NCI-H345 (cell line): ENCODE data around the gene CD19.
"Not testable (repeated sequence)": the region's sequence is repeated elsewhere in the genome, so short reads cannot be mapped to it uniquely, and the experiment has no call there.

Experiments
- DNase-seq: peaks from one replicate; lab custom pipeline; 2025; lab: John Stamatoyannopoulos, UW

CD19 gene

DNA sequence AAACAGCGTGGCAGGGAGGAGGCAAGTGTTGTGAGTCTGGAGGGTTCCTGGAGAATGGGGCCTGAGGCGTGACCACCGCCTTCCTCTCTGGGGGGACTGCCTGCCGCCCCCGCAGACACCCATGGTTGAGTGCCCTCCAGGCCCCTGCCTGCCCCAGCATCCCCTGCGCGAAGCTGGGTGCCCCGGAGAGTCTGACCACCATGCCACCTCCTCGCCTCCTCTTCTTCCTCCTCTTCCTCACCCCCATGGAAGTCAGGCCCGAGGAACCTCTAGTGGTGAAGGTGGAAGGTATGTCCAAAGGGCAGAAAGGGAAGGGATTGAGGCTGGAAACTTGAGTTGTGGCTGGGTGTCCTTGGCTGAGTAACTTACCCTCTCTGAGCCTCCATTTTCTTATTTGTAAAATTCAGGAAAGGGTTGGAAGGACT is at the start of gene CD19:
CD19 (plus strand) TSS at position 171 of the 425 bp plus-strand sequence; CDS start at position 201, 30 bp downstream.
- DNase-seq, result no peak

DNA sequence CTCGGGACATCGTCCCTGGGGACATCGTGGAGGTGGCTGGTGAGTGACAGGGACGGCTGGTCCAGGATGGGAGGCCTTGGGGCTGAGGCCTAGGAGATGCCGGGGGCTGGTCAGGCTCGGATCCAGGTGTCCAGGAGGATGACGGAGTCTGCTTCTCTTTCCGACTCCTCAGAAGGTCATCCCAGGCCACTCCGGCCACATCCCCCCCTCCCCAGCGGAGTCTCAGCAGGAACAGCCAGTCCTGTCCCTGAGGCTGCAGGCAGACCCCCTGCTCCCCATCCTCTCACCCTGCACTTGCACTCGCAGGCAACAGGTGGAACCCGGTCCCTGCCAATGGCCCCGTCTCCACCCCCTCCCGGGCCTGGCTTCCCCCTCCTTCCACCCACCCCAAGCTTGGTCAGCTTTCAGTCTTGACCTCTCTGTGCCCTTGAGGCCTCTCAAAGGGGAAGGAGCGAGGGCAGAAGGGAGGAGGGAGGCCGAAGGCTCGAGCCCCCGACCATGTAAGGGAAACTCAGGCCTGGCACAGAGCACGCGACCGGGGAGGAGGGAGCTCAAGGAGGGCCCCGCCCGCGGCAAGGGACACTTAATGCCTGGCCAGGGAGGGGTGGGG is 49.1 kb upstream of the CD19 start:
- DNase-seq, result no peak

DNA sequence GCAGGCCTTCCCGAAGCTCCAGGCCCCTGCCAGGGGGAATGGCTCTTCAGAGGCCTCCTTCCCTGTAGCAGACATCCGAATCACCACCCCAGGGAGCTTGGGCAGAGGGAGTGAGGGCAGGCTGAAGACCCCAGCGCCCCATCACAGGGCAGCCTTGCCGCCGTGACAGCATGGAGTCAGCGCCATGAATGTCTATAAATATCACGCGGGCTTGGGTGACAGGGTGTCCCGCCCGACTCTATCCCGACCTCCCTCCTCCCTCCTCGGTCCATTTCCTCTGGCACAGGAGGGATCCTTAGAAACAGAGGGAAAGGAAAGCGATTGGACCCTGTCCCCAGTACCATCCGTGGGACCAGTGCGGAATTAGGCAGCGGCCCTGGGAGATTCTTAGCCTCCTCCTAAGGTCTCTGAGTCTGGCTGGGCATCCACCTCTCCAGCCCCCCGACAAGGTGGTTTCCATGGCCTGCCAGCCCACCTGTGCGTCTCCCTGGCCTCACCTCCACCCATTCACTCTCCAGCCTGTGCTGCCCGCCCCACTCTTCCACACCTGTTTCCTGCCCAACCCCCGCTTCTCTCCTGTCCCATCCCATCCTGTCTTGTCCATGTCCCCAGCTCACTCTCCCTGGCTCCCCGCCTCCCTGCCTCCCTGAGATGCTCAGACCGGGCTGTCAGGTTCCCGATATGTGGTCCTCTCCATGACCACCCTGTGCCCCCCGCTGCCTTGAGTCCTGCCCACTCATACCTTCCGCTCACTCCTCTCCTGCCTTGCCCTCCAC is 48.4 kb upstream of the CD19 start:
- DNase-seq, result no peak

DNA sequence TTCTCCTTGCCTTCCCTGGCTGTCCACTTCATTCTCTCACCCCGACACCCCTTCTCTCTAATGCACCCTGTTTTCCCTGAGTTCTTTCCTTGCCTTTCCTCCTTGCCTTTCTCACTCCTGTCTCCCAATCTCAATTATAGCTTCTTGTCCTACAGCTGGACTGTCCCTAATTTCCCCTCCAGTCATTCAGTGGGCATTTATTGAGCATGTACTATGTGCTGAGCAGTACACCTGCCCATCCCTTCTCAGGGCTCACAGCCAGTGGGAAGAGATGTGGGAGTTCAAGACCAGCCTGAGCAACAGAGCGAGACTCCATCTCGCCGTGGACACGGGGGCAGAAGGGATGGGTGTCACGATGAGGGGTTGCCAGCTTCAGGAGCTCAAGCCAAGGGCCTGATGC is 47.7 kb upstream of the CD19 start:
- no peak for DNase-seq

DNA sequence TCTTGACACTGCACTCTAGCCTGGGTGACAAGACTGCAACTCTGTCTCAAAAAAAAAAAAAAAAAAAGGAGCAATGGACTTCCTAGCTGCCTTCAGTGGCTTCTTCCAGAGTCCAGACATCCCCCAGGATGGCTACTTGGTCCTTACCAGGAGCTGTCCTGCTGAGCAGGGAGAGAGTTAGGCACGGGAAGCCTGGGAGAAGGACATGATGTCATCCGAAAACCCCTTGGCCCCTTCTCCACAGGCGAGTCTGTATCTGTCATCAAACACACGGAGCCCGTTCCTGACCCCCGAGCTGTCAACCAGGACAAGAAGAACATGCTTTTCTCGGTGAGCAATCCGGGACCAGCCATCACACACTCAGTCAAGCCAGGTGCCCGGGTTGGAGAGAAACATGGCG is 44.8 kb upstream of the CD19 start:
- DNase-seq, result no peak

DNA sequence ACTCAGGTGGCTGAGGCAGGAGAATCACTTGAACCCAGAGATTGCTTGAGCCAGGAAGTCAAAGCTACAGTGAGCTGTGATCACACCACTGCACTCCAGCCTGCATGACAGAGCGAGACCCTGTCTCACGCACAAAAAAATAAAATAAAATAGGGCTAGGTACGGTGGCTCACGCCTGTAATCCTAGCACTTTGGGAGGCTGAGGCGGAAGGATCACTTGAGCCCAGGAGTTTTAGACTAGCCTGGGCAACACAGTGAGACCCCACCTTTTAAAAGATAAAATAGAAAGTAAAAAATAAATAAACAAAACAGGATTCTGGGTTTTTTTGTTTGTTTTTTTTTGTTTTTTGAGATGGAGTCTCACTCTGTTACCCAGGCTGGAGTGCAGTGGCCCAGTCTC is 41.4 kb upstream of the CD19 start:
- DNase-seq, result not testable (repeated sequence)

DNA sequence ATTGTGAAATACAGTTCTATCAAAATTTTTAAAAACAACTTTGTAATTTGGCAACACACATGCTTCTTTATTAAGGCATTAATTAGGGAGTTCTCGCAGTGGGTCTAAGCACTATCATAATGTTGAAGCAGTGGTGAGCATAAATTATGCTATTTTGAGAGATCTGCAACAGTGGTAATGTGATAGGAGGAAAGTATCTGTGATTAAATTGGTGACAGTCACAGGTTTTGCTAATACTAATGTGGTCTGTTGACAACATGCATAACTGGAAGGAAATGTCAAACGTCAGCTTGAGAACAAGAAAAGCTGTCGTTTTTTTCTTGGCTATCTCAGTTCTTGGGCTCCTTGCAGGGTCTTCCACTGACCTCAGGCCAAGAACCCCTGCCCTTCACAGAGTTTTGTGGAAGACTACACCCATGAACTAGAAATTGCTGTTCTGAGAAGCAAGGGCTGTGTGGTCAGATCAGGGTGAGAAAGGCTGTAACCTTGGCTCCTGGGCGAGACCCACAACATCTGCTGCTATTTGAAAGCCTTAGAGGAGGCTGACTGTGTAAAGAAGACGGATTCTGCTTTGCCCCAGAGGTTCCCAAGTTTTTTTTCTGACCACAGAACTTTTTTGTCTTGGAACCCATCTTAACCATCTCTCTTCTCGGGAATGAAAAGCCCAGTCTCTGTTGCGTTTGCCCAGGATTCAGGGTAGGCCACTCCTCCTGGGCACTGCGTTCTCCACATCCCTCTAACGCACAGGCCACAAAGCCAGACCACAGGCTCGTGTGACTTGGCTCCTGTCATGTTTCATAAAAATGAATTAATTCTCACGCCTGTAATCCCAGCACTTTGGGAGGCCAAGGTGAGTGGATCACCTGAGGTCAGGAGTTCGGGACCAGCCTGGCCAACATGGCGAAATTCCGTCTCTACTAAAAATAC is 39.5 kb upstream of the CD19 start:
- no peak for DNase-seq

DNA sequence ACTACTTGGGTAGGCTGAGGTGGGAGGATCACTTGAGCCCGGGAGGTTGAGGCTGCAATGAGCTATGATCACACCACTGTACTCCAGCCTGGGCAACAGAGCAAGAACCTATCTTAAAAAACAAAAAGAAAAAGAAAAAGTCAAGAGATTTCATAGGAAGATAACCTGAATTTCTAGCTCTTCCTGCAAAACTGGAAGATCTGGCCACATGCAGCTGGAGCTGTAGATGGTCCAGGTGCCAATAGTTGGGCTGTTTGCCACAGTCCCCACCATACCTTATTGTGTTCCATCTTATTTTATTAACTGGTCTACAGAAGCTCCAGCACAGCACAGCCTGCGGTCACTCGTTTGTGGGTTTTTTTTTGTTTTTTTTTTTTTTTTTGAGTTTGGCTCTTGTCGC is 38.5 kb upstream of the CD19 start:
- DNase-seq, result no peak

DNA sequence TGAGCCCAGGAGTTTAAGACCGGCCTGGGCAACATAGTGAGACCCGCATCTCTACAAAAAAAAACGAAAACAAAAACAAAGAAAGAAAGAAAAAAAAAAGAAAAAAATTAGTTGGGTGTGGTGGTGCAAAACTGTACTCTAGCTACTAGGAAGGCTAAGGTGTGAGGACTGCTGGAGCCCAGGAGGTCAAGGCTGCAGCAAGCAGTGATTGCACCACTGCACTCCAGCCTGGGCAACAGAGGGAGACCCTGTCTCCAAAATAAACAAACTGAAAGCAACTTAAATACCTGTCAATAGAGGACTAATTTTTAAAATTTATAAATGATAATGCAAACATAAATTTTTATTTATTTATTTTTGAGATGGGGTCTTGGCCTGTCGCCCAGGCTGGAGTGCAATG is 36.2 kb upstream of the CD19 start:
- no peak for DNase-seq

DNA sequence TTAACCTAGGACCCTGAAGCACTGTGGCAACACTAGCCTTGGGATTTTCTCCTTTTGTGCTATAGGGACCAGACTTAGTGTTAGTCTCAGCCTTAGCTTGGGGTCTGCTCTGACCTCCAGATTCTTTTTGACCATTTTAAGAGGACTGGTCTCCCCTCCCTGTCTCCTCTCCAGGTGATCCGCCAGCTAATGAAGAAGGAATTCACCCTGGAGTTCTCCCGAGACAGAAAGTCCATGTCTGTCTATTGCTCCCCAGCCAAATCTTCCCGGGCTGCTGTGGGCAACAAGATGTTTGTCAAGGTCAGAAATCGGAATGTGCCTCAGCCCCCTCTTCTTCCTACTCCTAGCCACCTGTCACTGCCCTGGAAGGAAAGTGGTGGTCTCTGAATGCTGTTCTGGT is 33.9 kb upstream of the CD19 start:
- no peak for DNase-seq

DNA sequence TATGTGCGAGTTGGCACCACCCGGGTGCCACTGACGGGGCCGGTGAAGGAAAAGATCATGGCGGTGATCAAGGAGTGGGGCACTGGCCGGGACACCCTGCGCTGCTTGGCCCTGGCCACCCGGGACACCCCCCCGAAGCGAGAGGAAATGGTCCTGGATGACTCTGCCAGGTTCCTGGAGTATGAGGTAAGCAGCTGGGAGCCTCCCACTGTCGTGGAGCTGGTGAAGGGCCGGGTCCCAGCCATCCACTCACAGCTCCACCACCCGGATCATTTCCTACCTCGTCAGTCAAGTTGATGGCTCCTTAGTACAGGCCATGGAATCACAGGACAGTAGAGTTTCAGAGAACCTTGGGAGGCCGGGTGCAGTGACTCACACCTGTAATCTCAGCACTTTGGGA is 33.5 kb upstream of the CD19 start:
- DNase-seq, result no peak

DNA sequence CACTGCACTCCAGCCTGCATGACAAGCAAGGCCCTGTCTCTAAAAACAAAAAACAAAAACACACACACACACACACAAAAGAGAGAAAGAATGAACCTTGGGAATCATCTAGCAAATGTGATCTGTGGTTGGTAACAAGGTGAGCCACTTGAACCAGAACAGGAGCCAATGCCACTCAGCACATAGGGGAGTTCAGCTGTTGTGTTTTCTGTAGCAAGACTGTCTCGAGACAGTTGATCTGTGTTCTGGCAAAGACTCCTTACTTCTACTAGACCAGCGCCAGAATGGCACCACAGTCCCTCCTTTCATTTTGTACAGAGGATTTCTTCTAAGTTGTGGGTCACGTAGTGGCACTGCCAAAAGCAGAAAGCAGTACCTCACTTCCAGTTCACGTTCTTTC is 32.8 kb upstream of the CD19 start:
- no peak for DNase-seq

DNA sequence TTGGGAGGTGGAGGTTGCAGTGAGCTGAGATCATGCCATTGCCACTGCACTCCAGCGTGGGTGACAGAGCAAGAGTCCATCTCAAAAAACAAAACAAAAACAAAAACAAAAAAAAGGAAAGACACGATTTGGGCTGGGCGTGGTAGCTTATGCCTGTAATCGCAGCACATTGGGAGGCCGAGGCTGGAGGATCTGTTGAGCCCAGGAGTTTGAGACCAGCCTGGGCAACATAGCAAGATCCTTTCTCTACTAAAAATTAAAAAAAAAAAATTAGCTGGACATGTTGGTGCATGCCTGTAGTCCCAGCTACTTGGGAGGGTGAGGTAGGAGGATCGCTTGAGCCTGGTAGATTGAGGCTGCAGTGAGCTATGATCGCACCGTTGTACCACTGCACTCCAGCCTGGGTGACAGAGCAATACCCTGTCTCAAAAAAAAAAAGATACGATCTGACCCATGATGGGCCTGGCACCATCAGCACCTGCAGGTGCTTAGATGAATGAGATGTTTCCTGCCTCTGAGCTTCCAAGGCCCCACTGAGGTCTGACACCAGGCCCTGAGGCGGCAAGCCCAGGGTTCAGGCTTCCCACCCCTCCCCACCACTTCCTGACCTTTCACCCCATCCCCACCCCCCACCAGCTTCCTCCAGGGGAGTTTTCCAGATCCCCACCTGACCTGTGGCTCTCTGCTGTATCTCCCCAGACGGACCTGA is 31.7 kb upstream of the CD19 start:
- no peak for DNase-seq

DNA sequence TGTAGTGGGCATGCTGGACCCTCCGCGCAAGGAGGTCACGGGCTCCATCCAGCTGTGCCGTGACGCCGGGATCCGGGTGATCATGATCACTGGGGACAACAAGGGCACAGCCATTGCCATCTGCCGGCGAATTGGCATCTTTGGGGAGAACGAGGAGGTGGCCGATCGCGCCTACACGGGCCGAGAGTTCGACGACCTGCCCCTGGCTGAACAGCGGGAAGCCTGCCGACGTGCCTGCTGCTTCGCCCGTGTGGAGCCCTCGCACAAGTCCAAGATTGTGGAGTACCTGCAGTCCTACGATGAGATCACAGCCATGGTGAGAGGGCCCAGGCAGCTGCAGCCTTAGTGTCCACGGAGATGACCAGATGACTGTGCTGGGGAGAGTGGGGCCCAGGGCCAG is 31.2 kb upstream of the CD19 start:
- no peak for DNase-seq

DNA sequence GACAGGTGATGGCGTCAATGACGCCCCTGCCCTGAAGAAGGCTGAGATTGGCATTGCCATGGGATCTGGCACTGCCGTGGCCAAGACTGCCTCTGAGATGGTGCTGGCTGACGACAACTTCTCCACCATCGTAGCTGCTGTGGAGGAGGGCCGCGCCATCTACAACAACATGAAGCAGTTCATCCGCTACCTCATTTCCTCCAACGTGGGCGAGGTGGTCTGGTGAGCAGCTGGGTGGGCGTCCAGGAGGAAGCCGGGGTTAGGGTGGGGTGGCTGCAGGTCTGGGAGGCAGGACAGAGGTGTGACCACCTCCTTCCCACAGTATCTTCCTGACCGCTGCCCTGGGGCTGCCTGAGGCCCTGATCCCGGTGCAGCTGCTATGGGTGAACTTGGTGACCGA is 29.9 kb upstream of the CD19 start:
- no peak for DNase-seq

DNA sequence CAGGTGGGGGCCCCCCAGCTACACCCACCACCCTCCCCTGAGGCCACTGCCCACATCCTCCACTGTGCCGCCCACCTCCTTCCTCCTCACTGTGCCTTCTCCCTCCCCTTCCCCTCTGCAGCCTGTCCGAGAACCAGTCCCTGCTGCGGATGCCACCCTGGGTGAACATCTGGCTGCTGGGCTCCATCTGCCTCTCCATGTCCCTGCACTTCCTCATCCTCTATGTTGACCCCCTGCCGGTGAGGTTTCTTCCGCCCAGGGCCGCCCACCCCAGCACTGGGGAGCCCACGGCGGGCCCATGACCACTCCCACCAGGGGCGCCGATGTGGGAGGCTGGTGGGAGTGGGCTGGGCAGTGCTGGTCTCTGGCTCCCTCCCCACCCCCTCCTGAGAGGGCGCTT is 28.9 kb upstream of the CD19 start:
- no peak for DNase-seq

DNA sequence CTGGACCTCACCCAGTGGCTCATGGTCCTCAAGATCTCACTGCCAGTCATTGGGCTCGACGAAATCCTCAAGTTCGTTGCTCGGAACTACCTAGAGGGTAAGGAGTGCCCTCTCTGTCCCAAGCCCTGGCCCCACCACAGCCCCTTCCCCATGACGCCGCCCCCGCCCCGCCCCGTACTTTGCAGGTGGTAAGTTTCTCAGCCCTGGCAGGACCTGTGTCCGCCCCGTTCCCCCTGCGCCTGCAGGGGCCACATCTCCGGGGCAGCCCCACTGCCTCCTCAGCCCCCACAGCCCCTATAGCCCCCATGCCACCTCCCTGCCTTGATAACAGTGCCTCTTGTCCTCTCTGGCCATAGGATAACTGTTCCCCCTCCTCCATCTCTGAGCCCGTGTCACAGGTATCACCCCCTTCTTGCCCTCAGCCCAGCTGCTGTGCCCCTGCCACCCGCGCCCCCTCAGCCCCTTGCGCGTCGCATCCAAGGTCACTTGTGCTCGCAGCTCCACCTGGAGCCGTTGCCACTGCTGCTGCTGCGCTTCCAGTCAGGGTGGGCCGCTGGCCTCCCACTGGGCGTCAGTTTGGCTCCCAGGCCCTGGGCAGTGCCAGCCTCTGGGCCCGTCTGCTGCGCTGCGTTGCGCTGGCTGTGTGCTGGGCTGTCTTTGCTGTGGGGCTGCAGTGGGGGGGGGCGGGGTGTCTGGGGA is 28.3 kb upstream of the CD19 start:
- DNase-seq, result no peak

DNA sequence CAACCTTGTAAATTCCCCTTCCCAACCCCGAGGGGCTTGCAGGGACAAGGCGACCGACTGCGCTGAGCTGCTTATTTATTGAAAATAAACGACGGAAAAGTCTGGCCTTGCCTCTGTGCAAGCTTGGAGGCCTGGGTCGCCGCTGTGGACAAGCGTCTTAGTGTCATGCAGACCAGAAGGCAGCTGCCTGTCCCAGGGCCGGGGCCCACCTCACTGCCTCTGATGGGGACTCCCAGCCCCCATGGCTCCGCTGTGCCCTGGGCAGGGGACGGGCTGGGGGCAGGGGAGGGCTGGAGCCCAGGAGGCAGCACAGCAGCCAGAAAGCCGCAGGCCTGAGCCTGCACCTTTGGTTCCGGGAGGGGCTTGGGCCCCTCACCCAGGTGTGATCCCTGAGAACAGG is 27.4 kb upstream of the CD19 start:
- no peak for DNase-seq

DNA sequence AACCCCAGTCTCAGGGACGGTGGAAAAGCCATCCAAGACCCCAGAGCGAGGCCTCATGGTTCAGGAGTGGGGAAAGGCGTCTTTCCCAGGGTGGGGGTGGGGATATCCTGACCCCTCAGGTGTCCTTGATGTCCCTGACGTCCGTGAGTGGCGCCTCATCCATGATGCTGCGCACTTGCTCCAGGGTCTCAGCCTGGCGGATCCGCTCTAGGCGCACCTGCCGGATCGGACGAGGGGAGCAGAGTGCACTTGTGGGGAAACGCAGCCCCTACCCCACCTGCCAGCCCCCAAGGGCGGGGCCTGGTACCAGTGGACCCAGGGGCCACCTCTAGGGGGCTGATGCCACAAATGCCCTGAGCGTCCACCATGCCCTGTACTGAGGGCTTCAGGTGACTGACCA is 26.9 kb upstream of the CD19 start:
- DNase-seq, result no peak

DNA sequence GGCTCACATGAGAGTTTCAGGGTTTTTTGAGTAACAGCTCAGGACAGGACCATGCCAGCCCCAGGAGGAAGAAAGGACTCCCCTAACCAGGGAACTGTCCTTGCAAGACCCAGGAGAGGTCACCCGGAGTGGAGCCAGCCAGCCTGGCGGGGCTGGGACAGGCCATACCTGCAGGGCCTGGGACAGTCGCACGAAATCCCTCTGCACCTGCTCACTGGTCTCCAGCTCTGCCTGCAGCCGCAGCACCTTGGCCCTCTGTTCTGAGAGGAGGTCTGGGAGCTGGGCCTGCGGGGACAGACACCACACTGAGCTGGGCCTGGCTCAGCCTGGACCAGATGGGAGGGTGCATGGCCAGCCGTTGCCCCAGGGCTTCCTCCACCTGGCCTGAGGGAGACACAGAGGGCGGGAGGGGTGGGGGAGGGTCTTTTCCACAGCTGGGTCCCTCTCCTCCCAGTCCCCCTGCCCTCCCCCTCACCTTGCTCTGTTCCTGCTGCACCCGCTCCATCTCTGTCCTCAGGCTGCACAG is 26.5 kb upstream of the CD19 start:
- no peak for DNase-seq

DNA sequence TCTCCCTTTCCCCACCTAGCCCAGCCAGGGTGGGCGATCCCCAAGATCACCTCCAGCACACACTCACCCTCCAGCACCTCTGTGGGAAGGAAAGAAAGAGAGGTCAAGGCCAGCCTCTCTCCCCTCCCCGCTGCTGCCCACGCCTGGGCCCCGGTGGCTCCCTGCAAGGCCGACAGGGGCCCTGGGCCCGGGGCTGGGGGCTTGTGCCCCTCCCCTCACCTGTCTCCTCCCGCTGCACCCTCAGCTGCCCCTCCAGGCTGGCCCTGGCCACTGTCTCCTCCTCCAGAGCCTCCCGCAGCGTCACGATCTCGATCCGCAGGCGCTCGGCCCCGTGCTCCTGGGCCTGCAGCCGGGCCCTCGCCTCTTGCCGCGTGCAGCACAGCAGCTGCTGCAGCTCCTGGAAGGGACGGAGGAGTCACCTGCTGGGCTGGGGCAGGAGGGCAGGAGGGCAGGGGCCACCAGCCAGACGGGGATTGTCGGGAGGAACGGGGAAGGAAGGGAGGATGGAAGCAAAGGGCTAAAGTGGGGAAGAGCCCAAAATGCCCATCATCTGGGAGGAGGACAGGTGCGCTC is 25.9 kb upstream of the CD19 start:
- DNase-seq, result no peak
